ENCODE data around the gene CREB3L2. TPM values are rescaled to one million over a fixed set of nuclear protein-coding genes. Genes with fewer than 3 reads are reported as not detected.

The CREB3L2 gene
- total RNA-seq, 4 donors from 2014 or later, result 10.9 to 24.5 (median 14.1) TPM

DNA sequence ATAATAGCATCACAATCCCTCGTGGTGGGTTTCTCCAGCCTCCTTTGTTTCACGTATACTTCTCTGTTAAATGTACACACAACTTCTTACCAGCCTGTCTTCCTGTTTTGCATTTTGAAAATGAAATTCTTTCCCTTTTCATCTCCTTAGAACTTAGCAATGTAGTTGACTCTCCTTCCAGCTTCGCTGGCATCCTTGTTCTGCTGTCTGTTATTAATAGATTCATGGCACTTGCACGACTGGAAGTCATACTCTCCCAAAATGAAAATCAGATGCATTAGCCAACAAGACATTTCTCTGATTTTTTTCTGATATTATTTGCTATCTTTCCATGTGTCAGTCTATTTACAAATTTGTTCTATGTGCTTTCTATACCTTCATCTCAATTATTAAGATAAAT, 3.0 kb upstream of the CREB3L2 start:
- no peaks in the 10 kb centered on the region for H3K9me3 ChIP-seq
- H3K4me1 ChIP-seq, result peaks cover 9% of the 10 kb centered on the region
- no peaks in the 10 kb centered on the region for H3K36me3 ChIP-seq
- no peaks in the 10 kb centered on the region for H3K27me3 ChIP-seq
- WGBS, result 41% methylated on average over 4 of the region's 4 CpGs
- DNase-seq (ENCODE audit: low spot score in 2 of 2), result no peak
- no peak overlapping the region for H3K4me3 ChIP-seq
- H3K27ac ChIP-seq, result no peak overlapping the region
- no peak for TF ChIP-seq POLR2A (IDR thresholded peaks at IDR 0.05)
- TF ChIP-seq EP300 (IDR thresholded peaks at IDR 0.05), result no peak
- no peak for TF ChIP-seq POLR2AphosphoS5 (IDR thresholded peaks at IDR 0.05)
- TF ChIP-seq, protein P1, sequence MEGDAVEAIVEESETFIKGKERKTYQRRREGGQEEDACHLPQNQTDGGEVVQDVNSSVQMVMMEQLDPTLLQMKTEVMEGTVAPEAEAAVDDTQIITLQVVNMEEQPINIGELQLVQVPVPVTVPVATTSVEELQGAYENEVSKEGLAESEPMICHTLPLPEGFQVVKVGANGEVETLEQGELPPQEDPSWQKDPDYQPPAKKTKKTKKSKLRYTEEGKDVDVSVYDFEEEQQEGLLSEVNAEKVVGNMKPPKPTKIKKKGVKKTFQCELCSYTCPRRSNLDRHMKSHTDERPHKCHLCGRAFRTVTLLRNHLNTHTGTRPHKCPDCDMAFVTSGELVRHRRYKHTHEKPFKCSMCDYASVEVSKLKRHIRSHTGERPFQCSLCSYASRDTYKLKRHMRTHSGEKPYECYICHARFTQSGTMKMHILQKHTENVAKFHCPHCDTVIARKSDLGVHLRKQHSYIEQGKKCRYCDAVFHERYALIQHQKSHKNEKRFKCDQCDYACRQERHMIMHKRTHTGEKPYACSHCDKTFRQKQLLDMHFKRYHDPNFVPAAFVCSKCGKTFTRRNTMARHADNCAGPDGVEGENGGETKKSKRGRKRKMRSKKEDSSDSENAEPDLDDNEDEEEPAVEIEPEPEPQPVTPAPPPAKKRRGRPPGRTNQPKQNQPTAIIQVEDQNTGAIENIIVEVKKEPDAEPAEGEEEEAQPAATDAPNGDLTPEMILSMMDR (IDR thresholded peaks at IDR 0.05), result no peak

DNA sequence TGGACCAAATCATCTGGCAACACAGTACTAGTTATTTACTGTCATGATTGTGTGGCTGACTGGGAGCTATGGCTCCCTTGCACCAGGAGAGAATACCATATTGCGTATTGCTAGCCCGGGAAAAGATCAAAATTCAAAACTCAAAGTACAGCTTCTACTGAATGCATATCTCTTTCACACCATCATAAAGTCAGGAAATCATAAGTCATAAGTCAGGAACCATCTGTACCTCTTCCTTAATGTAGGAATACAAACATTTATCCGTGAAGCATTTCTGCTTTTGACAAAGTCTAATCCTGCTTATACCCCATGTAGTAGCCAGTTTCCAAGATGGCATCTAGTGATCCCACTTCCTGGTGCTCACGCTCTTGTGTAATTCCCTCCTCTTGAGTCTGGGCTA, 2.2 kb upstream of the CREB3L2 start:
- TF ChIP-seq, protein P1 (IDR thresholded peaks at IDR 0.05), result no peak
- TF ChIP-seq POLR2AphosphoS5 (IDR thresholded peaks at IDR 0.05) (no peak), EP300 (IDR thresholded peaks at IDR 0.05) (no peak), POLR2A (IDR thresholded peaks at IDR 0.05) (no peak)
- H3K9me3 ChIP-seq, result no peaks in the 10 kb centered on the region

DNA sequence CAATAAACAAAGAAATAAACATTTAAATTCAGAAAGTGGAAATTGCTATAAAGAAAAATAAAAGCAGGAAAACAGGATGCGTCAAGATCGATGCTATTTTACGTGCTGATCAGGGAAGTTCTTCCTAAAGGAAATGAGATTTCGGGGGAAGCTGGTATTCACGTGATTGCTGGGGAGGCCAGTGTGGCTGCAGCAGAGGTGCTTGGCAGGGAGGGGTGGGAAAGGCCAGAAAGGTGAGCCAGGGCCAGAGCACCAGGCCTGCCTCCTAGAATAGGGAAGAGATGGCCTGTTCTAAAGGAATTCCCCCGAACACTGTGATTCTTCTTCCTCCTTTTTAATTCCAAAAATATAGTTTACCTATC, 923 bp upstream of the CREB3L2 start:
- no peak for DNase-seq (ENCODE audit: low spot score in 2 of 2)
- Histone ChIP-seq H3K4me3 (no peak overlapping the region), H3K36me3 (no peaks in the 10 kb centered on the region), H3K4me1 (peaks cover 30% of the 10 kb centered on the region), H3K9me3 (no peaks in the 10 kb centered on the region), H3K27ac (no peak overlapping the region), H3K27me3 (no peaks in the 10 kb centered on the region)
- TF ChIP-seq EP300 (IDR thresholded peaks at IDR 0.05), result no peak
- TF ChIP-seq POLR2A (IDR thresholded peaks at IDR 0.05), result no peak
- TF ChIP-seq, protein P1 (IDR thresholded peaks at IDR 0.05), result no peak
- TF ChIP-seq POLR2AphosphoS5 (IDR thresholded peaks at IDR 0.05), result no peak
- 66% methylated on average over 6 of the region's 6 CpGs for WGBS

More for the DNA sequence above, 2.2 kb upstream of the CREB3L2 start:
- no peak overlapping the region for H3K4me3 ChIP-seq
- DNase-seq (ENCODE audit: low spot score in 2 of 2), result no peak
- no peak overlapping the region for H3K27ac ChIP-seq
- H3K4me1 ChIP-seq, result peaks cover 18% of the 10 kb centered on the region
- no peaks in the 10 kb centered on the region for H3K27me3 ChIP-seq
- H3K36me3 ChIP-seq, result no peaks in the 10 kb centered on the region
- 93% methylated on average over 4 of the region's 4 CpGs for WGBS

DNA sequence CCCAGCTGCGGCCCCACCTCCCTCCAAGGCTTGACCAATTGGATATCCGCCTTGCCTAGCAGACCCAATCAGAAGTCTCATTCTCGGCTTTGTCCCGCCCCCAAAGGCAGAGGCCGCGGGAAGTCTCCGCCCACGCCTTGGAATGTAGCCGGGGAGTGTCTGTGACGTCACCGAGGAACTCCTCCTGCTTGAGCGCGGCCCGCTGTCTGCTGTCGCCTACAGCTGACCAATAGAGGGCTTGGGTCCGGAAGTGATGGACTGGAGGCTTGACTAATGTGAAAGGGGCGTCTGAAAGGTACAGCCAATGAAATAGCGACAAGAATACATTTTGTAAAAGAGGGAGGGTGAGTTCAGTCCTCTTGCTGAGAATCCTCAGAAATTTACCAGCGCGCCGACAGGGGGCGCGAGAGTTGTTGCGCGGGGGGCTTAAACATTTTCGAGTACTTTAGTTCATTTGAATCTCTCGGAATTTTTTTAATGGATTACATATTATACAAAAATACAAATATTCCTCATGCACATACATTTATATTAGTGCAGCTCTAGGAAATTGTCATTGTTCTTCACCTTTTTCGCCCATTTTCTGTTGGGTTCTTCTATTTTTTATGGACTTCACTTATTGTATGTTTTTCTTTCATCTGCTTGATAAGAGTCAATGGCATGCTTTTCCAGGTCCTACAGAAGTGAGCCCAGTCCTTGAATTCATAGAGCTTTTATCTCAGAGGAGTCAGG, 376 bp upstream of the CREB3L2 start:
- peak overlapping the region; percentile 79 for H3K4me3 ChIP-seq
- H3K27ac ChIP-seq, result peak overlapping the region; percentile 93
- WGBS, result 5% methylated on average over 16 of the region's 28 CpGs
- peak; percentile 99 for DNase-seq (ENCODE audit: low spot score in 2 of 2)
- H3K36me3 ChIP-seq, result no peaks in the 10 kb centered on the region
- TF ChIP-seq POLR2A (IDR thresholded peaks at IDR 0.05), result no peak
- TF ChIP-seq, protein P1 (IDR thresholded peaks at IDR 0.05), result peak; percentile 89 to 95
- TF ChIP-seq POLR2AphosphoS5 (IDR thresholded peaks at IDR 0.05), result peak in 1 of 3 donors; percentile 21
- no peaks in the 10 kb centered on the region for H3K27me3 ChIP-seq
- no peaks in the 10 kb centered on the region for H3K9me3 ChIP-seq
- H3K4me1 ChIP-seq, result peaks cover 36% of the 10 kb centered on the region

DNA sequence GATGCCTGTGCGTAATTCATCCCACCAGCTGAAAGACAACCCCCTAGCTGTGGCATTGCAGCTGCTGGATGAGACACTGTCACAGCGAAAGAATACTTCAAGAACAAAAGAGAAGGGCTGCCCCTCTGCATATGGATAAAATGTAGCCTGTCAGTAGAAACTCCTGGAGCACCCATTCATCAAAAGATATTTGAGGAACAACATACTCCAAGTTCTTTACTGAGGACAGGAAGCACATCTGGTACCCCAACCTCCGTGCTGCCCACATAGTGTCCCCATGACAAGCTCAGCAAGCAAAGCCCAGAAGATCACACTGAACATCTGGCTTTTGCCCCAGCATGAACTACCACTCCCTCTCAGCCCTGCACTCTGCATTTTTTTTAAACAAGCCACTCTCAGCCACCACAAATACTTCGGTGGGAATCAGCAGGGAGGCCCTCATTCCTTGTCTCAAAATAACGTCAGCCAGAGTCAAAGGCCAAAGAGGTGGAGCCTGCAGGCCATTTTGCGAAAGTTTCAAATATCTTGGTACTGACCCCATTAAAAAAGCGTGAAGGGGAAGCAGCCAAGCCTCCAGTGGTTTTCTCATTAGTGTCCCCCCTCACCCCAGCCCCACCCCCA, 1.7 kb downstream of the CREB3L2 start:
- Histone ChIP-seq H3K36me3 (no peaks in the 10 kb centered on the region), H3K4me1 (peaks cover 50% of the 10 kb centered on the region), H3K9me3 (no peaks in the 10 kb centered on the region), H3K27ac (peak overlapping the region; percentile 93), H3K27me3 (no peaks in the 10 kb centered on the region), H3K4me3 (peak overlapping the region; percentile 79)
- WGBS, result 31% methylated on average over 7 of the region's 7 CpGs
- peak; percentile 74 to 82 for DNase-seq (ENCODE audit: low spot score in 2 of 2)
- TF ChIP-seq POLR2AphosphoS5 (IDR thresholded peaks at IDR 0.05) (peak in 2 of 3 donors; percentile 43 to 72), EP300 (IDR thresholded peaks at IDR 0.05) (no peak), POLR2A (IDR thresholded peaks at IDR 0.05) (no peak)
- TF ChIP-seq, protein P1 (IDR thresholded peaks at IDR 0.05), result no peak

Measured in suprapubic skin (tissue), 4 donors.